HG02885 (cell line): ENCODE data around the gene PAF1.
"Not testable (repeated sequence)": the region's sequence is repeated elsewhere in the genome, so short reads cannot be mapped to it uniquely, and the experiment has no call there.

Source experiments
- ATAC-seq: cut with Tn5 transposase; IDR thresholded peaks from one replicate; pipeline ENCODE4 v1.9.1; 2021; ENCODE audit warnings: mild to moderate bottlenecking; ENCODE audit not compliant: unreplicated experiment, poor library complexity

The PAF1 gene

GRCh38 chr19:39385629-39386411, 5.1 kb downstream of the PAF1 start:
- no peak for ATAC-seq

GRCh38 chr19:39384839-39385568, 5.9 kb downstream of the PAF1 start:
- no peak for ATAC-seq

DNA sequence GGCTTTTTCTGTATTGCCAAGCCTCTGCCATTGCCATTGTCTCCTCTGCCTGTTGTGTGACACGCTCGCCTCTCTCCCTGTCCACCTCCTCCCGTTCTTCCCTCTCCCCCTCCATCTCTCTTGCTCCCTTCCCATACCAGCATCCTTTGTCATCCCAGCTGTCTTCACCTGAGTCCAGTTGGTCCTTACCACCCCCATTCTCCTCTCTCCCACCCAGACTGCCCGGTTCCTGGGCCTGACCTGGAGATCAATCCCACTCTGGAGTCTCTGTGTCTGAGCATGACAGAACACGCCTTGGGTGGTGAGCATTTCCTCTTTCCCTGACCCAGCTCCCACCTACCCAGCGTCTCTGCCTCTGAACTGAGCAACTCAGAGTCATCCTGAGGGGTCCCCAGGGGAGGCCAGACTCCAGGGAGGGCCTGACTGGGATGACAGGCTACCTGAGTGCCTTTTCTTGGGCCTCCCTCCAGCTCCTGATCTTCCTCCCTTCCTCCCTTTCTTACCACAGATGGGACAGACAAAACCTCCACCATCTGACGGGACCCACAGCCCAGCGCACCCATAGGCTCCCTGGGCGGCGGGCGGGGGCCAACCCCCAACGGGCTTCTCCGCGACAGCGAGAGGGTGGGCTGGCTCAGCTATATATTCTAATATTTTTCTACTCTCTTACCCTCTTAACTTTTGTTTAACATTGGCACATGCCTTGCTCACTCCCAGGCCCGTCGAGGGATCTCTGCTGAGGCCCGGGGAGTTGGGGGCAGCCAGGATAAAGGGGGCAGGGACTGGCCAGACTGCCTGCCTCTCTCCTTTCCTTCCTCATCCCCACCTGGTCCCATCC, 7.7 kb downstream of the PAF1 start:
- no peak for ATAC-seq

- no peak for ATAC-seq
Observed at GRCh38 chr19:39381910-39382611, 8.8 kb downstream of the PAF1 start.

DNA sequence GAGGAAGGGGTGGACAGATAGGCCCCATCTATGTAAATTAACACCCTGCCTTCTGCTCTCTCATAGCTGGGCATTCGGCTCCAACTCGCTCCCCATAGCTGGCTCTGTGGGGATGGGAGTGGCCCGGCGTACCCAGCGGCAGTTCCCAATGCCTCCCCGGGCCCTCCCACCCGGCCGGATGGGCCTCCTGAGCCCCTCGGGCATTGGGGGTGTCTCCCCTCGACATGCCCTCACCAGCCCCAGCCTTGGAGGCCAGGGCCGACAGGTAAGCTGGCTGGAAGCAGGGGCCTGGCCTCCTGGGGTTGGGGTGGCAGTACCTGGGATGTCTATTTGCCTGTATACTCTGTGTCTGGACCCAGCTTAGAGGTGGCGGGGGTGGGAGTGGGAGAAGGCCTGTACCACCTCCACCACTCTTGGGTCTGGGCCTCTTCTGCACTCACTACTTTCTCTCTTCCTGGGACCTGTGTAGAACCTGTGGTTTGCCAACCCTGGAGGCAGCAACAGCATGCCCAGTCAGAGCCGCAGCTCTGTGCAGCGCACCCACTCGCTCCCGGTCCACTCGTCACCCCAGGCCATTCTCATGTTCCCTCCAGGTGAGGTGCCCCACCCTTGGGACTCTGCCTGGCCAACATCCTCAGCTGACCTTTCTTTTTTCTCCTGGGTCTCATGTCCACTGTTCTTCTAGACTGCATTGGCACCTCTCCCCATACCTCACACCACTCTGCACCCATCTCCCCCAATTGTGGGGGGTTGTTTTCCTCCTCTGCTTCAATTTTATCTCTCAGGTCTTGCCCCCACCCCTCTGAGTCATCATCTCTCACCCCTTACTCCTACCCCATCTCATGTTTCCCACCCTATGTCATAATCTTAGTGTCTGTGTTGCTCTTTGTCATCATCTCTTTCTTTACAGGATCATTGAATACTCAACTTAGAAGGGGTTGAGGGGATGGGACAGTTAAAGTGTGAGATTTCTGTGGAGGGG, 10.1 kb downstream of the PAF1 start:
- ATAC-seq, result no peak

GRCh38 chr19:39379865-39380396, 11.0 kb downstream of the PAF1 start:
- ATAC-seq, result no peak

- not testable (repeated sequence) for ATAC-seq
Observed at GRCh38 chr19:39379366-39379765, 11.5 kb downstream of the PAF1 start.

- no peak for ATAC-seq
Observed at GRCh38 chr19:39377373-39378362, 13.2 kb downstream of the PAF1 start.

- no peak for ATAC-seq
Observed at GRCh38 chr19:39375929-39376328, 15.0 kb downstream of the PAF1 start.

GRCh38 chr19:39372941-39373340, 18.0 kb downstream of the PAF1 start:
- ATAC-seq, result no peak

- no peak for ATAC-seq
Observed at GRCh38 chr19:39372047-39372802, 18.7 kb downstream of the PAF1 start.

DNA sequence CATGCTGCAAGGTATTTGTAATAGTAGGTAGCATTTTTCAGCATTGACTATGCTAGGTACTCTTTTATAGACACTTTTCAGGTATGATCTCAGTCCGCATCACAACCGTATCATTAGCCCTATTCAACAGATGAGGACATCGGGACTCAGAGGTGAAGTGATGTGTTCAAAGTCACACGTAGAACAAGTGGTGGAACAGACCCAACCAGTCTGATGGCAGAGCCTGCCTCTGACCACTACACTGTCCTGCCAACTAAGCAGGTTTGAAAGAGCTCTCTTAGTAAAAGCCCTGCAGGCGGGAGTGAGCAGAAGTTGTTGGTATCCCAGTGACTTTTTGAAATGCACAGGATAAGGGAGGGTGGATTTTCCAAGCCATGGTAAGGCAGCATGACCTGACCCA, 20.2 kb downstream of the PAF1 start:
- ATAC-seq, result no peak

- ATAC-seq, result no peak
Observed at GRCh38 chr19:39369200-39369599, 21.7 kb downstream of the PAF1 start.

DNA sequence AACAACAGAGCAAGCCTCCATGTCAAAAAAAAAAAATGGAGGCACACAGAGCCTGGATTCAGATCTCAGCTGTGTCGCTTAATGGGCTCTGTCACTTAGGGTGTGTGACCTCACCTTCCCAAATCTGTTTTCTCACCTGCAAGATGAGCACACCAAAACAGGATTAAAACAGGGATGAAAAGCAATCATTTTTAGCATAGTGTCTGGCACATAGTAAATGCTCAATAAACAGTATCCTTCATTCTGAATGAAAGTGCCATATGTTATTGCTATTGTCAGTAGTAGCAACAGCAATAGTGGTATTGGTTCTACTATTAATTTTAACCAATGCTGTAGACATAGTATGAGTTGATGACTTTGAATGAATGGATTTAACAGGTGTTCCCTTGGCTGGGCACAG, 25.4 kb downstream of the PAF1 start:
- no peak for ATAC-seq

GRCh38 chr19:39363901-39364457, 26.9 kb downstream of the PAF1 start:
- ATAC-seq, result no peak
